GM18502 (cell line): ENCODE measurements around the gene GTSF1L.

Experiments used
- ATAC-seq: cut with Tn5 transposase; IDR thresholded peaks from one replicate; pipeline ENCODE4 v1.9.1; 2021; ENCODE audit warnings: mild to moderate bottlenecking; ENCODE audit not compliant: unreplicated experiment, poor library complexity

GTSF1L gene

GRCh38 chr20:43746344-43747137, 19.7 kb upstream of the GTSF1L start:
- ATAC-seq, result no peak

DNA sequence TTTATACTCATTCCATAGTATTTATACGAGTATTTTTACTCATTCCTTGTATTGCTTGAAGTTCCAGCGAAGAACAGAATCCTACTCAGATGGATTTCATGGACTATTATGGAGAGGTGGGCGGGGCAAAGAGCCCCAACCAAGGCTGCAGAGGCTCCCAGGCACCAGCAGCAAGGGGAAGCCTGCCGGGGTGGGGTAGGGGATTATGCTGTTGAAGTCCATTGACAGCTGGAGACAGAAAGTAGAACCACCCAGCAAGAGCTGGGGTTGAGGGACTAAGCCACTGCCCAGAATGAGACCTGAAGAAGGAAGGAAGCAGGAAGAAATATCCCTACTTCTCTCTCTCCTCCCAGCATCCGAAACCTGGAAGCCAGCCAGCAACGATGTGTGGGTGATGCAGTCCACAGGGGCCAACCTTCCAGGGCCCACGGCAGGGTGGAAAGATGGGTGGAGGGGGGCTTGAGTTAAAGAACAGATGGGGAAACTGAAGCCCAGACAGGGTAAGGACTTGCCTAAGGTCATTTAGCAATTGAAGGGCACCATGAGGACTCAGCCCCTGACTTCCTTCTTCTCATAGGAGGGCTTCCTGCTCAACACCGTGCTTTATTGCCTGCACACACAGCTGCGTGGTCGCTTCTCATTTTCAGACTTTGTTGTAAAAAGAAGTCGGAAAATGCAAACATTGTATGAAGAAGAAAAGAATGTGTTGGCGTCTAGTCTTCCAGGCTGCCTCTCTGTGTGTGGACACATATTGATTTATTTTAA, 18.3 kb upstream of the GTSF1L start:
- no peak for ATAC-seq

DNA sequence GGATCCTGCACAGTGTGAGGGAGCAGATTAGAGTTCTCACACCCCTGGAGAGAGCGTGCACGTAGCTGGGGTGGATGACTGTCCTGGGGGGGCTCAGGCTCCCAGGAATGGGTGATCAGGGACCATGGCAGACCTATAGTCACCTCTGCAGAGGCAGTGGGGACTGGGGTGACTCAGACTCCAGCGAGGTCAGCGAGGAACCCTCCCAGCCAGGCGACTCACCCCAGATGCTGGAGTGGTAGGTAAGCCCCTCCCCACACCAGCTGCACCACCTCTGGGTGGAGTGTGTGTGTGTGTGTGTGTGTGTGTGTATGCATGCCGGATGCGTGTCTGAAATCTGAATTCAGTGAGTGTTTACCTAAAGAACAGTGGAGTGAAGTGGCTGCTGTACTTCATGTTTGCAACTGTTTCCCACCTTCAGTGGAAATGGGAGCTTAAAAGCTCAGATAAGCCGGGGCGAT, 17.4 kb upstream of the GTSF1L start:
- ATAC-seq, result no peak

- ATAC-seq, result no peak
These were observed 13.8 kb upstream of the GTSF1L start for GRCh38 chr20:43740642-43741041.

GRCh38 chr20:43739148-43739749, 12.4 kb upstream of the GTSF1L start:
- no peak for ATAC-seq

DNA sequence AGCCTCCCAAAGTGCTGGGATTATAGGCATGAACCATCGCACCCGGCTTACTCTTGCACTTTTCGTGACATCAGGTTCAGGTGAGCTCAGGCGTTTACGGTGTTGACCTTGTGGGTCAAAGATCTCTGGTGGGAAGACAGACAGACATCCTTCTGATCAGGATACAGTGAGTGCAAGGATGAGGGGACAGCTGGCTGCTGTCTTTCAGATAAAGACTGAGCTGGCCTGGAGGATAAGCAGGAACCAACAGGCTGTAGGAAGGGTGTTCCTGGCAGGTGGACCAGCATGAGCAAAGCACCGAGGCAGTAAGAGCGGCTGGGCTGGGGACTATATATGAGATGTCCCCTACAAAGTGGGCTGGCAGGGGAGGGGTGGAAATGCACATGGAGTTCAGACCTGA, 11.1 kb upstream of the GTSF1L start:
- ATAC-seq, result no peak

DNA sequence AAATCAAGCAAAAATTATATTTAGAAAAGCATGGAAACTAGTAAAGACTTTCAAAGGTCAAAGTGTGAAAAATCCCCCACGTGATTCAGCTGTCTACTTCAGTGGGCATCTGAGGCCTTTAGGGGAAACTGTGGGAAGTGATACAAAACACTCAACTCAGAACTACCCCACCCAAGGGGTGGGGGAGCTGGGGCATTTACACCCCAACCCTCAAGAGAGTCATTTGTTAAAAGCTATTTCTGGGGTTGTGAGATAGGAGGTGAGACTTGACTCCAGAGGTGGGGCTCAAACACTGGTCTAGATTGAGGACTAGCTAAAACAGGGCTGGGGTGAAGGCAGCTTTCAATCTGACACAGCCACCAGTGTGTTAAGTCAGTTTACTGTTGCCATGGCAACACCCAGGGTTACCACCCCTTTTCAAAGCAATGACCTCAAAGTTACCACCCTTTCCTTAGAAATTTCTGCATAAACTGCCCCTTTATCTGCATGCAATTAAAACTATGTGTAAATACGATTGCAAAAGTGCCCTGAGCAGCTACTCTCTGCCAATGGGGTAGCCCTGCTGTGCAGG, 9.9 kb upstream of the GTSF1L start:
- ATAC-seq, result peak; percentile 67

DNA sequence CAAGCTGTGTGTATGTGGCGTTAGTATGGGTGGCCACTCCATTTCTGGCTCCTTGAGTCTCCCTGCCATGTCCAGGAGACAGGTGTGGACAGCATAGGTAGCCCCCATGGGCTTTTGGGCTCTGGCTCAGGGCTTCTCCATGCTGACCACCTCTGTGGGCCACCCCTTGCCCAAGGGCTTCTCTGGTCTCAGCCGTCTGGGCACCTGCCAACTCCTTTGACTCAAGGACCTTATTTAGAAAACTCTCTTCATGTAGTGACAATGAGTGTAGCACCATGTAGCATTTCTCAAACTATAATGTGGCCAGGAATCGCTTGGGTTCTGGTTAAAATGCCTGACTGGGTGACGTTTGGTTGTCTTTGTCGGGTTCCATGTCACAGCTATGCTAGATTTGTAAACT, 5.1 kb upstream of the GTSF1L start:
- ATAC-seq, result no peak

GRCh38 chr20:43731469-43731868, 4.7 kb upstream of the GTSF1L start:
- no peak for ATAC-seq

DNA sequence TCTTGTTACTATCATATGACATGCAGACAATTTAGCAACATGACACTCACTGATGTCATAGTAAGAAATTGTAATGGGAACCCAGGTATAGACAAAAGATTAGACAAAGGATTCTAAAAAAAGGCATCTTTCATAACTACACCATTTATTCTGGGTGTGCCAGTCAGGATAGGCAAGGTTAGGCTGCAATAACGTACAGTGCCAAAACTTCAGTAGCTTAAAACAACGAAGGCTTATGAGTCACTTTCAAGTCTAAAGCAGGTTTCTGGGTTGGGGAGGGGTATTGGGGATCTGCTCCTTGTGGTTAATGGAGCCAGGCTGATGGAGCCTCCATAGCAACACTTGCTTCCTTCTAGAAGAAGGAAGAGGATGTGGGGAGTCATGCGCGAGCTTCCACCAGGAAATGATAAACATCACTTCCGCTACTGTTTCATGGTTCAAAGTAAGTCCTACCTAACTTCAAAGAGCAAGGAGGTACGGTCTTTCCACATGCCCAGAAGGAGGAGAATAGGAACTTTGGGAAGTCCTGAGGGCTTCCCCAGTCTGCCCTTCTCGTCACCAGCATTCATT, 2.0 kb upstream of the GTSF1L start:
- ATAC-seq, result no peak

- ATAC-seq, result no peak
These were observed 1.3 kb upstream of the GTSF1L start for GRCh38 chr20:43727980-43728590.

GRCh38 chr20:43726333-43726732, 469 bp downstream of the GTSF1L start:
- ATAC-seq, result no peak

GRCh38 chr20:43725666-43726065, 1.1 kb downstream of the GTSF1L start:
- ATAC-seq, result no peak

DNA sequence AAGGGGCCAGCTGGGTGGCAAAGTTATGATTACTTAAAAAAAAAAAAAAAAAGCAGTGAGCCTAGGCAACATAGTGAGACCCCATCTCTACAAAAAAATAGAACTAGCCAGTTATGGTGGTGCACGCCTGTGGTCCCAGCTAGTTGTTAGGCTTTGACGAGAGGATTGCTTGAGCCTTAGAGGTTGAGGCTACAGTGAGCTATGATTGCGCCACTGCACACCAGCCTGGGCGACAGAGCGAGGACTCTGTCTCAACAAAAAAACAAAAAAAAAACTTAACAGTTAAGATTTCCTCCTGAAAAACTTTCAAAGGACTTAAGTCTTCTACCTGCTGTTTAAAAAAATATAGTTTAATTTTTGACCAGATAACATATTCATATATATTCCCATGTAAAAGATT, 2.4 kb downstream of the GTSF1L start:
- no peak for ATAC-seq

- ATAC-seq, result no peak
These were observed 3.1 kb downstream of the GTSF1L start for GRCh38 chr20:43723735-43724134.

GRCh38 chr20:43723186-43723585, 3.6 kb downstream of the GTSF1L start:
- ATAC-seq, result no peak

- no peak for ATAC-seq
These were observed 4.7 kb downstream of the GTSF1L start for GRCh38 chr20:43722153-43722505.

DNA sequence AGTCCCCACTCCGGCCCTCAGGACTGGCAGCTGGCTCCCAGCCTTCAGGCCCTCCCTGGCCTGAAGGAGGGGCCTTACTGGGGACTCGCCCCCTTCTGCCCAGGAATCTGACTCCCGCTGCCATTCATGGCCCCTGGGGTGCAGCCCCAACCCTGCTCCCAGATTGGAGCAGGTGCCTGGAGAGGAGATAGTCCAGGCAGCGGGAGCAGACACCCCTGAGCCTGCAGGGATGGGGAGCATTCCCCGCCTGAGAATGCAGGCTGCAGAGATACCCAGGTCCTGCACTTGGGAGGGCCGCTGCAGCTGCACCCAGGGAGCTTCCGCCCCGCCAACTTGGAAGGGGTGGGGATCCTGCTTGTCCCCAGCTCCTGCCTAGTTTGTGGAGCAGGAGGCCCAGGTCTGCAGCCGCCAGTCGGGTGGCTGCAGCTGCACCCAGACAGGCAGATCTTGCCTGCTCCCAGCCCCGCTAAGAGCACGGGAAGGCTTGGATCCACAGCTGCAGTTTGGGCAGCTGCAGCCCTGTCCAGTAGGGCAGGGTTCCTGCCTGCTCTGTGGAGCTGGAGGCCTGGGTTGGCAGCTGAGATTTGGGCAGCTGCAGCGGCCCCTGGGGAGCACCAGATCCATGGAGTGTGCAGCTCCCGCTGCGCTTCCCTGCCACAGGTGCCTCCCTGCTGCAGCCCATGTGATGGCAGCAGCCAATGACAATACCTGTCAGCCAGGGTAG, 5.2 kb downstream of the GTSF1L start:
- ATAC-seq, result no peak

DNA sequence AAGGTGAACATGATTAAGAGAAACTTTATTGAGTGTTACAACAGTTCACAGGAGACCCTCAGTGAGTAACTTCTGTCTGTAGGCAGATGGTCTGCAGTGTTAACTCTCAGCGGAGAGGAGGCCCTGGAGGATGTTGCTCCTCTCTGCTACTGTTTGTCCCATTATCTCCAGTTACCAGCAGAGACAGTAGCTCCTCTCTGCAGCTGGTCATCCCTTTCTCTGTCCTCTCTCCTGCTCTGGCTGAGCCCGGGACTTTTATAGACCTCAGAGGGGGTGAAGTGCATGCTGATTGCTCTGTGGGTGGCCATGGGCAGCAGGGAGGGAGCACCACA, 5.7 kb downstream of the GTSF1L start:
- no peak for ATAC-seq

- no peak for ATAC-seq
These were observed 6.8 kb downstream of the GTSF1L start for GRCh38 chr20:43720007-43720406.
